K562 (cell line): ENCODE results near the gene MLYCD. TPM values are rescaled to one million over a fixed set of nuclear protein-coding genes. Genes with fewer than 3 reads are reported as not detected.
A peak's percentile ranks its signal among the peaks of the same experiment; 100 is the strongest.

Experiments
- CHD4 ChIP-seq: fragments of 200-600 bp; sonication (generic); IDR thresholded peaks from 3 replicates; pipeline ENCODE4 v1.6.1; 2012; ENCODE audit warnings: low read depth, mild to moderate bottlenecking, mixed read lengths, low read length, inconsistent platforms; ENCODE audit not compliant: insufficient read depth, insufficient replicate concordance, poor library complexity, severe bottlenecking
- EWSR1 ChIP-seq: fragments of 450-650 bp; IDR thresholded peaks from 2 replicates; pipeline ENCODE4 v1.6.1; 2018; ENCODE audit warnings: borderline replicate concordance, mild to moderate bottlenecking, low read depth, moderate library complexity; ENCODE audit not compliant: partially characterized antibody
- GABPB1 ChIP-seq: sonication (generic); formaldehyde crosslinking; IDR thresholded peaks from 2 replicates; pipeline ENCODE4 v1.8.0; 2022; ENCODE audit warnings: mild to moderate bottlenecking, missing genetic modification reagents
- MTA3 ChIP-seq: fragments of 450-650 bp; formaldehyde crosslinking; IDR thresholded peaks from 2 replicates; pipeline ENCODE4 v1.6.1; 2017; ENCODE audit warnings: mild to moderate bottlenecking, borderline replicate concordance
- SAP30 ChIP-seq: fragments of 200-600 bp; sonication (generic); IDR thresholded peaks from 2 replicates; pipeline ENCODE4 v1.6.1; 2012; ENCODE audit warnings: borderline replicate concordance, low read depth, mild to moderate bottlenecking, moderate library complexity, low read length, control low read depth, inconsistent platforms; ENCODE audit not compliant: insufficient read depth, poor library complexity, severe bottlenecking
- SNIP1 ChIP-seq: fragments of 450-650 bp; IDR thresholded peaks from 2 replicates; pipeline ENCODE4 v1.7.1; 2017; ENCODE audit warnings: low read depth, mild to moderate bottlenecking
- XRCC5 ChIP-seq: fragments of 200-400 bp; formaldehyde crosslinking; IDR thresholded peaks from 2 replicates; pipeline ENCODE4 v1.6.1; 2017; ENCODE audit warnings: low read depth, mild to moderate bottlenecking, low read length
- ZNF239 ChIP-seq: fragments of 250-450 bp; sonication (Bioruptor Pico); IDR thresholded peaks from 2 replicates; pipeline ENCODE4 v1.4.0; 2020; ENCODE audit warnings: mild to moderate bottlenecking
- ZNF695 ChIP-seq: fragments of 450-650 bp; formaldehyde crosslinking; IDR thresholded peaks from 2 replicates; pipeline ENCODE4 v1.4.0; 2020; ENCODE audit warnings: mild to moderate bottlenecking, moderate library complexity
- ZNF707 ChIP-seq: fragments of 250-450 bp; sonication (Bioruptor Pico); conservative IDR thresholded peaks from 2 replicates; pipeline ENCODE4 v1.8.0; 2022; ENCODE audit warnings: inconsistent platforms, mild to moderate bottlenecking, moderate library complexity
- ZNF766 ChIP-seq: fragments of 200-800 bp; sonication (Bioruptor generic); conservative IDR thresholded peaks from 2 replicates; pipeline ENCODE4 v1.6.1; 2016; ENCODE audit warnings: missing genetic modification characterization, missing compliant biosample characterization
- polyA plus RNA-seq, 8 experiments: library from polyadenylated mRNA; depleted of rRNA in 4 of 8; stranded (reverse) in 5 of 8; unstranded in 3 of 8; fragments of >200 nt; fragmentation: Nextera tagmentation in 2 of 8; fragmentation: Illumina TruSeq in 1 of 8; extraction: Ambion mirVana in 2 of 8; extraction: Trizol in 1 of 8; gene quantifications; 2 replicates each; pipeline versions ENCODE4 v1.2.1 to v1.2.3, GENCODE V29; 2011 to 2014; ENCODE audit warnings: inconsistent platforms in 1 of 8, missing spikeins in 1 of 8
- total RNA-seq, 7 experiments: library from RNA; depleted of rRNA in 6 of 7; stranded (reverse); fragments of >200 nt in 6 of 7; fragmentation: Illumina TruSeq in 2 of 7; extraction: Trizol in 2 of 7; gene quantifications; 2 replicates each; pipeline versions ENCODE4 v1.2.1 to v1.2.3, GENCODE V29; 2011 to 2021; ENCODE audit warnings: low replicate concordance in 1 of 7
- TF ChIP-seq, protein P1 (sequence below): sonication (generic); formaldehyde crosslinking; IDR thresholded peaks from 2 replicates; pipeline ENCODE4 v1.8.0; 2023; ENCODE audit warnings: missing genetic modification reagents, mild to moderate bottlenecking, borderline replicate concordance
- TF ChIP-seq, protein P2 (sequence below): sonication (generic); IDR thresholded peaks from 2 replicates; pipeline ENCODE4 v1.6.1; 2016
- TF ChIP-seq, protein P3 (sequence below): IDR thresholded peaks from 3 replicates; pipeline ENCODE4 v1.6.1; 2011; ENCODE audit warnings: borderline replicate concordance, mild to moderate bottlenecking; ENCODE audit not compliant: insufficient read length, insufficient read depth
- TF ChIP-seq, protein P4 (sequence below): fragments of 450-650 bp; formaldehyde crosslinking; IDR thresholded peaks from 2 replicates; pipeline ENCODE4 v1.4.0; 2020; ENCODE audit warnings: mild to moderate bottlenecking, mixed read lengths

Gene MLYCD
- total and polyA plus RNA-seq, 9 of the 15 experiments (the other 6 are each of a cell fraction or from before 2014, with no cell fraction given): 0.15 to 2.0 (median 1.0) TPM

DNA sequence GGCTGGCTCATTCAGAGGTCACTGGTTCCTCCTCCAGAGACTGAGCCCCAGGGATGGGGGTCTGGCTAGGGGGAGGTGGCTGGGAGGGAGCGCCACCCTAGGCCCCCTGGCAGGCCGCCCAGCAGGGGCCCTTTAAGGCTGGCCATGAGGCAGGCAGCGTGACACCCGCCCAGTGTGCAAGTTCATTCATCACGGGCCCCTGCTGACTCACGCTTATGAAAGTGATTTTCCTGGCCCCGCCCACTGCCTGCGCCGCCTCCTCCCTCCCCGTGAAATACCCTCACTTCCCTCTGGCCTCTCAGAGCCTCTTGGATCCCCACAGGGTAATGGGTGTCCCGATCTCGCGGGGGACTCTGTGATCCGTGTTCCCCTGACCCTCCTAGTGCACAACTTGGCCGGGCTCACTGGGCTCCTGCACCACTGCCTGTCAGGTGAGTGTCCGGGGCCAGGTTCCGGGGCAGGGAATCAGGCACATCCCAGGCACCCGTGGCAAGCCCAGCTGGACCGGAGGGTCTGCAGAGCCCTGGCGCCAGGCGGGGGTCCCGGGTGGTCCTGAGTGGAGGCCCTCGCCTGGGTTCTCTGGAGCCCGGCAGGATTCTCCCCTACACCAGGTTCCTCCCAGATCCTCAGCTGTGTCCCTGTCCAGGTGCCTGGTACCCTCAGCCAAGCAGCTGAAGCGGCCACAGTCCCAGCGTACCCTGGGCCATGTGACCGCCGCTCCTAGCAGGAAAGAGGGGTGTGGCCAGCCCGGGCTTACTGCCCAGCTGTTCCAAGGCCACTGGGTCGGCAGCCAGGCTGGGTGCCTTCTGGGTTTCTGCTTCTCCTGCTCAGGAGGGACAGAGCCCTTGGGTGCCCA lies 54.3 kb downstream of the MLYCD start, which contains the start of gene OSGIN1 (continued):
- TF ChIP-seq, protein P1, sequence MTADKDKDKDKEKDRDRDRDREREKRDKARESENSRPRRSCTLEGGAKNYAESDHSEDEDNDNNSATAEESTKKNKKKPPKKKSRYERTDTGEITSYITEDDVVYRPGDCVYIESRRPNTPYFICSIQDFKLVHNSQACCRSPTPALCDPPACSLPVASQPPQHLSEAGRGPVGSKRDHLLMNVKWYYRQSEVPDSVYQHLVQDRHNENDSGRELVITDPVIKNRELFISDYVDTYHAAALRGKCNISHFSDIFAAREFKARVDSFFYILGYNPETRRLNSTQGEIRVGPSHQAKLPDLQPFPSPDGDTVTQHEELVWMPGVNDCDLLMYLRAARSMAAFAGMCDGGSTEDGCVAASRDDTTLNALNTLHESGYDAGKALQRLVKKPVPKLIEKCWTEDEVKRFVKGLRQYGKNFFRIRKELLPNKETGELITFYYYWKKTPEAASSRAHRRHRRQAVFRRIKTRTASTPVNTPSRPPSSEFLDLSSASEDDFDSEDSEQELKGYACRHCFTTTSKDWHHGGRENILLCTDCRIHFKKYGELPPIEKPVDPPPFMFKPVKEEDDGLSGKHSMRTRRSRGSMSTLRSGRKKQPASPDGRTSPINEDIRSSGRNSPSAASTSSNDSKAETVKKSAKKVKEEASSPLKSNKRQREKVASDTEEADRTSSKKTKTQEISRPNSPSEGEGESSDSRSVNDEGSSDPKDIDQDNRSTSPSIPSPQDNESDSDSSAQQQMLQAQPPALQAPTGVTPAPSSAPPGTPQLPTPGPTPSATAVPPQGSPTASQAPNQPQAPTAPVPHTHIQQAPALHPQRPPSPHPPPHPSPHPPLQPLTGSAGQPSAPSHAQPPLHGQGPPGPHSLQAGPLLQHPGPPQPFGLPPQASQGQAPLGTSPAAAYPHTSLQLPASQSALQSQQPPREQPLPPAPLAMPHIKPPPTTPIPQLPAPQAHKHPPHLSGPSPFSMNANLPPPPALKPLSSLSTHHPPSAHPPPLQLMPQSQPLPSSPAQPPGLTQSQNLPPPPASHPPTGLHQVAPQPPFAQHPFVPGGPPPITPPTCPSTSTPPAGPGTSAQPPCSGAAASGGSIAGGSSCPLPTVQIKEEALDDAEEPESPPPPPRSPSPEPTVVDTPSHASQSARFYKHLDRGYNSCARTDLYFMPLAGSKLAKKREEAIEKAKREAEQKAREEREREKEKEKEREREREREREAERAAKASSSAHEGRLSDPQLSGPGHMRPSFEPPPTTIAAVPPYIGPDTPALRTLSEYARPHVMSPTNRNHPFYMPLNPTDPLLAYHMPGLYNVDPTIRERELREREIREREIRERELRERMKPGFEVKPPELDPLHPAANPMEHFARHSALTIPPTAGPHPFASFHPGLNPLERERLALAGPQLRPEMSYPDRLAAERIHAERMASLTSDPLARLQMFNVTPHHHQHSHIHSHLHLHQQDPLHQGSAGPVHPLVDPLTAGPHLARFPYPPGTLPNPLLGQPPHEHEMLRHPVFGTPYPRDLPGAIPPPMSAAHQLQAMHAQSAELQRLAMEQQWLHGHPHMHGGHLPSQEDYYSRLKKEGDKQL (CRISPR knock-in tag): no peak
- TF ChIP-seq SAP30 (peak; percentile 77), XRCC5 (no peak), ZNF239 (CRISPR knock-in tag) (no peak), EWSR1 (no peak), CHD4 (no peak), ZNF695 (no peak), ZNF707 (CRISPR knock-in tag) (no peak), GABPB1 (CRISPR knock-in tag) (peak; percentile 25; the same call in 1 of the 2 replicates), ZNF766 (CRISPR knock-in tag) (no peak), SNIP1 (no peak), MTA3 (peak; percentile 80)
- TF ChIP-seq, protein P2, sequence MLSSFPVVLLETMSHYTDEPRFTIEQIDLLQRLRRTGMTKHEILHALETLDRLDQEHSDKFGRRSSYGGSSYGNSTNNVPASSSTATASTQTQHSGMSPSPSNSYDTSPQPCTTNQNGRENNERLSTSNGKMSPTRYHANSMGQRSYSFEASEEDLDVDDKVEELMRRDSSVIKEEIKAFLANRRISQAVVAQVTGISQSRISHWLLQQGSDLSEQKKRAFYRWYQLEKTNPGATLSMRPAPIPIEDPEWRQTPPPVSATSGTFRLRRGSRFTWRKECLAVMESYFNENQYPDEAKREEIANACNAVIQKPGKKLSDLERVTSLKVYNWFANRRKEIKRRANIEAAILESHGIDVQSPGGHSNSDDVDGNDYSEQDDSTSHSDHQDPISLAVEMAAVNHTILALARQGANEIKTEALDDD: no peak
- TF ChIP-seq, protein P3, sequence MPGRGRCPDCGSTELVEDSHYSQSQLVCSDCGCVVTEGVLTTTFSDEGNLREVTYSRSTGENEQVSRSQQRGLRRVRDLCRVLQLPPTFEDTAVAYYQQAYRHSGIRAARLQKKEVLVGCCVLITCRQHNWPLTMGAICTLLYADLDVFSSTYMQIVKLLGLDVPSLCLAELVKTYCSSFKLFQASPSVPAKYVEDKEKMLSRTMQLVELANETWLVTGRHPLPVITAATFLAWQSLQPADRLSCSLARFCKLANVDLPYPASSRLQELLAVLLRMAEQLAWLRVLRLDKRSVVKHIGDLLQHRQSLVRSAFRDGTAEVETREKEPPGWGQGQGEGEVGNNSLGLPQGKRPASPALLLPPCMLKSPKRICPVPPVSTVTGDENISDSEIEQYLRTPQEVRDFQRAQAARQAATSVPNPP: no peak
- TF ChIP-seq, protein P4, sequence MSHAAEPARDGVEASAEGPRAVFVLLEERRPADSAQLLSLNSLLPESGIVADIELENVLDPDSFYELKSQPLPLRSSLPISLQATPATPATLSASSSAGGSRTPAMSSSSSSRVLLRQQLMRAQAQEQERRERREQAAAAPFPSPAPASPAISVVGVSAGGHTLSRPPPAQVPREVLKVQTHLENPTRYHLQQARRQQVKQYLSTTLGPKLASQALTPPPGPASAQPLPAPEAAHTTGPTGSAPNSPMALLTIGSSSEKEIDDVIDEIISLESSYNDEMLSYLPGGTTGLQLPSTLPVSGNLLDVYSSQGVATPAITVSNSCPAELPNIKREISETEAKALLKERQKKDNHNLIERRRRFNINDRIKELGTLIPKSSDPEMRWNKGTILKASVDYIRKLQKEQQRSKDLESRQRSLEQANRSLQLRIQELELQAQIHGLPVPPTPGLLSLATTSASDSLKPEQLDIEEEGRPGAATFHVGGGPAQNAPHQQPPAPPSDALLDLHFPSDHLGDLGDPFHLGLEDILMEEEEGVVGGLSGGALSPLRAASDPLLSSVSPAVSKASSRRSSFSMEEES: no peak
